Upper lobe of left lung (tissue), 6 donors: ENCODE results near the gene SUPV3L1. TPM values are rescaled to one million over a fixed set of nuclear protein-coding genes. Genes with fewer than 3 reads are reported as not detected.

Source experiments
- ATAC-seq, 2 donors: fragments of 200-7000 bp; cut with Tn5 transposase; one replicate each; pipeline ENCODE4 v1.9.1; 2022; ENCODE audit warnings: mild to moderate bottlenecking in 2 of 2, moderate library complexity in 2 of 2; ENCODE audit not compliant: low FRiP score in 2 of 2
- DNase-seq, 2 donors: peaks; one replicate each; pipeline ENCODE4 v3.0.0-alpha.2; 2019 to 2020
- H3K27ac ChIP-seq, 4 donors: fragments of 200-600 bp; sonication (generic); one replicate each; pipeline ENCODE4 v1.5.1; 2016 to 2019
- H3K27me3 ChIP-seq, 4 donors: fragments of 200-600 bp; sonication (generic); one replicate each; pipeline ENCODE4 v1.5.1; 2017 to 2019
- H3K36me3 ChIP-seq, 4 donors: fragments of 200-600 bp; sonication (generic); one replicate each; pipeline ENCODE4 v1.5.1; 2016 to 2019
- H3K4me1 ChIP-seq, 4 donors: fragments of 200-600 bp; sonication (generic); one replicate each; pipeline ENCODE4 v1.5.1; 2018 to 2019
- H3K4me3 ChIP-seq, 4 donors: fragments of 200-600 bp; sonication (generic); one replicate each; pipeline ENCODE4 v1.5.1; 2017 to 2019; ENCODE audit warnings: mild to moderate bottlenecking in 2 of 4, moderate library complexity in 1 of 4
- H3K9me3 ChIP-seq, 4 donors: fragments of 200-600 bp; sonication (generic); one replicate each; pipeline ENCODE4 v1.5.1; 2018 to 2019
- EP300 ChIP-seq, 4 donors: sonication (generic); formaldehyde crosslinking; IDR thresholded peaks; one replicate each; pipeline ENCODE4 v1.5.1; 2017; ENCODE audit warnings: antibody characterized with exemption in 4 of 4, control low read depth in 2 of 4
- POLR2A ChIP-seq, 4 donors: fragments of 450-650 bp; IDR thresholded peaks; one replicate each; pipeline ENCODE4 v1.5.1; 2016 to 2017; ENCODE audit warnings: antibody characterized with exemption in 4 of 4, mild to moderate bottlenecking in 2 of 4
- POLR2AphosphoS5 ChIP-seq, 2 donors: sonication (generic); formaldehyde crosslinking; IDR thresholded peaks; one replicate each; pipeline ENCODE4 v1.5.1; 2017; ENCODE audit warnings: antibody characterized with exemption in 2 of 2
- WGBS, 2 donors: methylation state at CpG; one replicate each; pipeline ENCODE4 v1.1.5; 2017 to 2018; 5-methylcytosine and 5-hydroxymethylcytosine counted together
- total RNA-seq, 6 donors: library from RNA; depleted of rRNA in 4 of 6; stranded (reverse); fragments of >200 nt in 4 of 6; gene quantifications; one replicate each; pipeline versions ENCODE4 v1.1.0 to v1.2.1, GENCODE V29; 2016 to 2021
- TF ChIP-seq, protein P1 (sequence below), 6 experiments: fragments of 450-650 bp in 4 of 6; fragments of 200-600 bp in 2 of 6; sonication (generic) in 2 of 6; IDR thresholded peaks; one replicate each; pipeline ENCODE4 v1.5.1; 2016 to 2019; ENCODE audit warnings: antibody characterized with exemption in 6 of 6
- donor health status: DM: no; HTN: no; CAD: no; lungs with moderate emphysema.
- donor health status: DM: no; HTN: yes; CAD: no; lungs with severe emphysema.

Gene SUPV3L1
- total RNA-seq, 6 donors from 2014 or later, result 17.0 to 47.1 (median 21.5) TPM

DNA sequence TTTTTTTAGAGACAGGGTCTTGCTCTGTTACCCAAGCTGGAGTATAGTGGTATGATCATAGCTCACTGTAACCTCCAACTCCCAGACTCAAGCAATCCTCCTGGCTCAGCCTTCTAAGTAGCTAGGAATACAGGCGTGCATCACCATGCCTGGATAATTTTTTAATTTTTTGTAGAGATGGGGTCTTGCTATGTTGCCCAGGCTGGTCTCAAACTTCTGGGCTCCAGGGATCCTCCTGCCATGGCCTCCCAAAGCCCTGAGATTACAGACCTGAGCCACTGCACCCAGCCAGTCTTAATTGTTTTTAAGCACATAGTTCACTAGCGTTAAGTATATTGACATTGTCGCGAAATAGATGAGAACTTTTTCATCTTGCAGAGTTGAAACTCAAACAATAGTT, 2.0 kb downstream of the SUPV3L1 start:
- H3K27ac ChIP-seq, result no peak overlapping the region
- no peak overlapping the region for H3K4me3 ChIP-seq
- H3K27me3 ChIP-seq, result no peaks in the 10 kb centered on the region
- no peaks in the 10 kb centered on the region for H3K9me3 ChIP-seq
- H3K4me1 ChIP-seq, result peaks cover 23 to 30% (median 26%) of the 10 kb centered on the region in 4 donors
- DNase-seq (no peak), ATAC-seq (no peak)
- 78 to 82% methylated on average over 4 of the region's 4 CpGs for WGBS, 2 donors
- H3K36me3 ChIP-seq, result peaks cover 10 to 28% (median 16%) of the 10 kb centered on the region in 4 donors
- TF ChIP-seq EP300 (IDR thresholded peaks at IDR 0.05) (no peak), POLR2A (IDR thresholded peaks at IDR 0.05) (no peak), POLR2AphosphoS5 (IDR thresholded peaks at IDR 0.05) (no peak)
- TF ChIP-seq, protein P1, sequence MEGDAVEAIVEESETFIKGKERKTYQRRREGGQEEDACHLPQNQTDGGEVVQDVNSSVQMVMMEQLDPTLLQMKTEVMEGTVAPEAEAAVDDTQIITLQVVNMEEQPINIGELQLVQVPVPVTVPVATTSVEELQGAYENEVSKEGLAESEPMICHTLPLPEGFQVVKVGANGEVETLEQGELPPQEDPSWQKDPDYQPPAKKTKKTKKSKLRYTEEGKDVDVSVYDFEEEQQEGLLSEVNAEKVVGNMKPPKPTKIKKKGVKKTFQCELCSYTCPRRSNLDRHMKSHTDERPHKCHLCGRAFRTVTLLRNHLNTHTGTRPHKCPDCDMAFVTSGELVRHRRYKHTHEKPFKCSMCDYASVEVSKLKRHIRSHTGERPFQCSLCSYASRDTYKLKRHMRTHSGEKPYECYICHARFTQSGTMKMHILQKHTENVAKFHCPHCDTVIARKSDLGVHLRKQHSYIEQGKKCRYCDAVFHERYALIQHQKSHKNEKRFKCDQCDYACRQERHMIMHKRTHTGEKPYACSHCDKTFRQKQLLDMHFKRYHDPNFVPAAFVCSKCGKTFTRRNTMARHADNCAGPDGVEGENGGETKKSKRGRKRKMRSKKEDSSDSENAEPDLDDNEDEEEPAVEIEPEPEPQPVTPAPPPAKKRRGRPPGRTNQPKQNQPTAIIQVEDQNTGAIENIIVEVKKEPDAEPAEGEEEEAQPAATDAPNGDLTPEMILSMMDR (IDR thresholded peaks at IDR 0.05), result no peak

DNA sequence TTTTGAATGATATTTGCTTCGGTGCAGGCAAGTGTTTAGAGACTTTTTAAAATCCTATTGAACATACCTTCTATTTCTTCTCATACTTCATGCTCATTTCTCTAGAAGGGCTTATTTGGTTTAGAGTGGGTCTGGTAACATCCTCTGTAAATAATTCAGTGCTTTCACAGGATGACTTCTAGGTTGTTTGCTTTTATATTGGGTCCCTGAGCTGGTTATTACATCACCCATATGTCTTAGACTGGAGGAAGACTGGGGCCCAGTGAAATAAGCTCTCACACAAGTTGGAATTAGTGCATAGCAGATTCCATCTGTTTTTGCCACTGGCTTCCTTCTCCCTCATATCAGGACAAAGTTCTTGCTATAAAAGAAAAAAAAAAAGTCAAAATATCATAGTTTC, 6.5 kb downstream of the SUPV3L1 start:
- ATAC-seq, result no peak
- no peak for DNase-seq
- no peaks in the 10 kb centered on the region for H3K9me3 ChIP-seq
- peaks cover 18 to 73% (median 37%) of the 10 kb centered on the region in 4 donors for H3K36me3 ChIP-seq
- TF ChIP-seq EP300 (IDR thresholded peaks at IDR 0.05) (no peak), POLR2AphosphoS5 (IDR thresholded peaks at IDR 0.05) (no peak), POLR2A (IDR thresholded peaks at IDR 0.05) (no peak)
- TF ChIP-seq, protein P1 (IDR thresholded peaks at IDR 0.05), result no peak
- WGBS, 2 donors, result 93 to 100% methylated on average over 1 of the region's 1 CpG
- no peak overlapping the region for H3K27ac ChIP-seq
- H3K27me3 ChIP-seq, result no peaks in the 10 kb centered on the region
- H3K4me1 ChIP-seq, result peaks cover 10 to 13% (median 12%) of the 10 kb centered on the region in 4 donors
- H3K4me3 ChIP-seq, result no peak overlapping the region

DNA sequence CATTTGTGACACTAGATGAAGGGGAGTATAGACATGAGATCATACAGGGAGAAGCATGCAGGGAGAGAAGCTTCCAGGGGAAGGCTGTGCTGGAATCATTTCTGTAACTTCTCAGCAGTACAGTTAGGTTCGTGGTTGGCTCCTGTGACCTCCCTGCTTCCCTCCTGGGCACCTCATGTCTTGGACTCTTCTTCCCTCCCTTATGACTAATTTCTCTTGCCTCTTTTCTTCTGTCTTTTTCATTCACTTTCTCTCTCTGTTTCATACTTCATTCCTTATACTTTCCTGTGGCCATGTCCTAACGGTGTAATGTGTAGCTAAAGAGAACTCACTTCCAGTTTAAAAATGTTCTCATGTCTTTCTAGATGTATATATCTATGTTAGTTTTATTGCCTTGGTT, 21.0 kb downstream of the SUPV3L1 start:
- ATAC-seq (no peak), DNase-seq (no peak)
- H3K4me3 ChIP-seq, result no peak overlapping the region
- WGBS, 2 donors, result 81 to 82% methylated on average over 2 of the region's 2 CpGs
- no peak overlapping the region for H3K27ac ChIP-seq
- H3K9me3 ChIP-seq, result no peaks in the 10 kb centered on the region
- peaks cover 2 to 93% (median 56%) of the 10 kb centered on the region in 4 donors for H3K36me3 ChIP-seq
- H3K27me3 ChIP-seq, result no peaks in the 10 kb centered on the region
- TF ChIP-seq EP300 (IDR thresholded peaks at IDR 0.05), result no peak
- TF ChIP-seq POLR2A (IDR thresholded peaks at IDR 0.05), result no peak
- TF ChIP-seq POLR2AphosphoS5 (IDR thresholded peaks at IDR 0.05), result no peak
- TF ChIP-seq, protein P1 (IDR thresholded peaks at IDR 0.05), result no peak
- H3K4me1 ChIP-seq, result no peaks in the 10 kb centered on the region

DNA sequence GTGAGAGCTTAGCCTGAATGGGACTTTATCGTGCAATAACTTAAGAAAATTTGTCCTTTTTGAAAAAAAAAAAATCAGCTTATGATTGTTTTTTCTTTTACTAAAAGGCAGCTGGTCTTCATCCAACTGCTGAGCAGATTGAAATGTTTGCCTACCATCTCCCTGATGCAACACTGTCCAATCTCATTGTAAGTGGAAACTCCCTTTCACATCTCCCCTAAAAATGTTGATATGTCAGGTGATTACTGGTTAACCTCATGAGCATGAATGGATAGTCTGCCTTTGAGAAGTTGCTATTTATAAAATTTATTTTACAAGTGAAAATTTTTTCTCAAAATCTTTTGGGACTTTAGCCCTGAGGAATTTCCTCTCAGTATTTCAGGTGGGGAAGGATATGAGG, 22.3 kb downstream of the SUPV3L1 start:
- H3K4me3 ChIP-seq, result no peak overlapping the region
- H3K4me1 ChIP-seq, result no peaks in the 10 kb centered on the region
- H3K27me3 ChIP-seq, result no peaks in the 10 kb centered on the region
- no peaks in the 10 kb centered on the region for H3K9me3 ChIP-seq
- no peak for ATAC-seq
- no peak for TF ChIP-seq EP300 (IDR thresholded peaks at IDR 0.05)
- TF ChIP-seq, protein P1 (IDR thresholded peaks at IDR 0.05), result no peak
- TF ChIP-seq POLR2A (IDR thresholded peaks at IDR 0.05), result no peak
- no peak for TF ChIP-seq POLR2AphosphoS5 (IDR thresholded peaks at IDR 0.05)
- WGBS, 2 donors, result 82 to 91% methylated on average over 1 of the region's 1 CpG
- peak overlapping the region in 1 of 4 donors; percentile 11 for H3K27ac ChIP-seq
- DNase-seq, result no peak
- peaks cover 0 to 92% (median 60%) of the 10 kb centered on the region in 4 donors for H3K36me3 ChIP-seq

DNA sequence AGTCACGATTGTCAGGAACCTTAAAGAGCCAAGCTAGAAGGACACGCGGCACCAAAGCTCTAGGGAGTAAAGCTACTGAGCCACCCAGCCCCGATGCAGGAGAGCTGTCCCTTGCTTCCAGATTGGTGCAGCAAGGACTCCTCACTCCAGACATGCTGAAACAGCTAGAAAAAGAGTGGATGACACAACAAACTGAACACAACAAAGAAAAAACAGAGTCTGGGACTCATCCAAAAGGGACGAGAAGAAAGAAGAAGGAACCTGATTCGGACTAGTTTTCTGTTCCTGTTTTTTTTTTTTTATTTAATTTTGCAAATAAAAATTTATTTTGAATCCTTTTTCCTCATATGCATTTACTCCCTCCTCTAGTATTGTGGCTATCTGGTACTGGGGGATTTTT, 28.7 kb downstream of the SUPV3L1 start:
- Histone ChIP-seq H3K36me3 (peaks cover 6 to 57% (median 50%) of the 10 kb centered on the region in 4 donors), H3K27me3 (no peaks in the 10 kb centered on the region), H3K4me3 (no peak overlapping the region), H3K4me1 (no peaks in the 10 kb centered on the region), H3K27ac (no peak overlapping the region), H3K9me3 (no peaks in the 10 kb centered on the region)
- TF ChIP-seq, protein P1 (IDR thresholded peaks at IDR 0.05), result no peak
- DNase-seq, result no peak
- 78 to 88% methylated on average over 6 of the region's 6 CpGs for WGBS, 2 donors
- peak in 1 of 2 donors; percentile 26 for ATAC-seq
